GM20431 (cell line): ENCODE data around the gene NCOR1.
"Not testable (repeated sequence)": the region's sequence is repeated elsewhere in the genome, so short reads cannot be mapped to it uniquely, and the experiment has no call there.

Source experiments
- in situ Hi-C: fragments of 300-500 bp; cut with MseI, MboI; formaldehyde crosslinking; loops from one replicate; pipeline ENCODE4 v1.15.0; 2020; ENCODE audit warnings: low sequenced_read_pairs; ENCODE audit not compliant: unreplicated experiment

NCOR1 gene

GRCh38 chr17:16158714-16159113, 56.6 kb downstream of the NCOR1 start:
- in situ Hi-C loops, result no loop called here

- in situ Hi-C loops, result no loop called here
These were observed 59.8 kb downstream of the NCOR1 start for GRCh38 chr17:16155536-16155935.

GRCh38 chr17:16152326-16152725, 63.0 kb downstream of the NCOR1 start:
- in situ Hi-C loops, result not testable (repeated sequence)

GRCh38 chr17:16150251-16150856, 65.0 kb downstream of the NCOR1 start:
- in situ Hi-C loops, result no loop called here

GRCh38 chr17:16148596-16148995, 66.7 kb downstream of the NCOR1 start:
- in situ Hi-C loops, result no loop called here

- in situ Hi-C loops, result not testable (repeated sequence)
These were observed 69.9 kb downstream of the NCOR1 start for GRCh38 chr17:16145319-16145890.

- in situ Hi-C loops, result no loop called here
These were observed 73.6 kb downstream of the NCOR1 start for GRCh38 chr17:16141685-16142084.

- in situ Hi-C loops, result no loop called here
These were observed 74.5 kb downstream of the NCOR1 start for GRCh38 chr17:16140854-16141253.

GRCh38 chr17:16135461-16135860, 79.9 kb downstream of the NCOR1 start:
- in situ Hi-C loops, result no loop called here

GRCh38 chr17:16131593-16131992, 83.7 kb downstream of the NCOR1 start:
- in situ Hi-C loops, result no loop called here

- in situ Hi-C loops, result no loop called here
These were observed 85.7 kb downstream of the NCOR1 start for GRCh38 chr17:16129441-16130205.

GRCh38 chr17:16123531-16123930, 91.8 kb downstream of the NCOR1 start:
- in situ Hi-C loops, result no loop called here

GRCh38 chr17:16122697-16123434, 92.5 kb downstream of the NCOR1 start:
- in situ Hi-C loops, result no loop called here

- in situ Hi-C loops, result no loop called here
These were observed 93.4 kb downstream of the NCOR1 start for GRCh38 chr17:16121915-16122314.

- in situ Hi-C loops, result no loop called here
These were observed 94.4 kb downstream of the NCOR1 start for GRCh38 chr17:16120937-16121336.

- in situ Hi-C loops, result no loop called here
These were observed 98.2 kb downstream of the NCOR1 start for GRCh38 chr17:16117149-16117548.

- in situ Hi-C loops, result not testable (repeated sequence)
These were observed 100.1 kb downstream of the NCOR1 start for GRCh38 chr17:16115077-16115698.

GRCh38 chr17:16108871-16109270, 106.5 kb downstream of the NCOR1 start:
- in situ Hi-C loops, result no loop called here

- in situ Hi-C loops, result no loop called here
These were observed 106.9 kb downstream of the NCOR1 start for GRCh38 chr17:16108386-16108785.

GRCh38 chr17:16107165-16107770, 108.1 kb downstream of the NCOR1 start:
- in situ Hi-C loops, result no loop called here
